Ascending aorta (tissue), 2 donors: ENCODE measurements around the gene PREX1. TPM values are rescaled to one million over a fixed set of nuclear protein-coding genes. Genes with fewer than 3 reads are reported as not detected.

Experiments used
- DNase-seq, 2 donors: peaks; one replicate each; pipeline ENCODE4 v3.0.0-alpha.2; 2019; ENCODE audit warnings: low spot score in 2 of 2
- H3K27ac ChIP-seq, 2 donors: fragments of 200-600 bp; sonication (generic); one replicate each; pipeline ENCODE4 v1.5.1; 2016 to 2017; ENCODE audit warnings: mild to moderate bottlenecking in 1 of 2
- H3K27me3 ChIP-seq: fragments of 200-600 bp; sonication (generic); one replicate; pipeline ENCODE4 v1.5.1; 2017
- H3K36me3 ChIP-seq, 2 donors: fragments of 200-600 bp; sonication (generic); one replicate each; pipeline ENCODE4 v1.5.1; 2016
- H3K4me1 ChIP-seq, 2 donors: fragments of 200-600 bp; sonication (generic); one replicate each; pipeline ENCODE4 v1.5.1; 2016 to 2017; ENCODE audit warnings: mild to moderate bottlenecking in 1 of 2
- H3K4me3 ChIP-seq, 2 donors: fragments of 200-600 bp; sonication (generic); one replicate each; pipeline ENCODE4 v1.5.1; 2016 to 2017; ENCODE audit warnings: mild to moderate bottlenecking in 1 of 2
- H3K9me3 ChIP-seq, 2 donors: fragments of 200-600 bp; sonication (generic); one replicate each; pipeline ENCODE4 v1.5.1; 2016
- intact Hi-C: fragments of 100-400 bp; cut with DNase I; formaldehyde crosslinking; loops from one replicate; pipeline ENCODE4 v1.15.1; 2023
- total RNA-seq: library from RNA; depleted of rRNA; stranded (reverse); fragments of >200 nt; gene quantifications from one replicate; pipeline ENCODE4 v1.1.0, GENCODE V29; 2016
- TF ChIP-seq, protein P1 (sequence below), 3 experiments: fragments of 200-600 bp in 2 of 3; fragments of 450-650 bp in 1 of 3; sonication (generic) in 2 of 3; IDR thresholded peaks; one replicate each; pipeline ENCODE4 v1.5.1; 2016 to 2019; ENCODE audit warnings: antibody characterized with exemption in 3 of 3, mild to moderate bottlenecking in 1 of 3, moderate library complexity in 1 of 3

Gene PREX1
- total RNA-seq, 1 donor from 2014 or later, result 75.4 TPM

DNA sequence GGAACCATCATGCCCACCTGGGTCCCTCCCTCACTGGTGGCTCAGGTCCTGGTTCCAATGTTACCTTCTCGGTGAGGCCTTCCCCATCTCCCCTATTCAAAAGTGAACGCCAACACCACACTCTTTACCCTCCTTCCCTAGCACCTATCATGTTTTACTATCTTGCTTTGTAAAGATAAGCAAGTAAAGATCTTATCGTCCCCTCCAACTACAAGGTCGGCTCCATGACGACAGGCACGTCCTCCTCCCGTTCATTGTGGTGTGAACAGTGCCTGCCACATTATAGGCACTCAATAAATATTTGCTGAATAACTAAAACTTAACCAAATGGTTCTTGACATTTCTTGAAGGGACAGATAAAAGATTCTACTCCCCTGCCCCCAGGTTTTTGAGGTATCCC, 147.1 kb downstream of the PREX1 start:
- intact Hi-C loops, result loop anchor here (5.0 kb wide), 1 partner anchor 127 kb away; no protein-coding TSS in a partner anchor
- Histone ChIP-seq H3K4me1 (peaks cover 12 to 28% of the 10 kb centered on the region in 2 donors), H3K27me3 (no peaks in the 10 kb centered on the region), H3K9me3 (no peaks in the 10 kb centered on the region), H3K4me3 (no peak overlapping the region), H3K27ac (no peak overlapping the region), H3K36me3 (peaks cover 41 to 43% of the 10 kb centered on the region in 2 donors)
- no peak for DNase-seq
- TF ChIP-seq, protein P1, sequence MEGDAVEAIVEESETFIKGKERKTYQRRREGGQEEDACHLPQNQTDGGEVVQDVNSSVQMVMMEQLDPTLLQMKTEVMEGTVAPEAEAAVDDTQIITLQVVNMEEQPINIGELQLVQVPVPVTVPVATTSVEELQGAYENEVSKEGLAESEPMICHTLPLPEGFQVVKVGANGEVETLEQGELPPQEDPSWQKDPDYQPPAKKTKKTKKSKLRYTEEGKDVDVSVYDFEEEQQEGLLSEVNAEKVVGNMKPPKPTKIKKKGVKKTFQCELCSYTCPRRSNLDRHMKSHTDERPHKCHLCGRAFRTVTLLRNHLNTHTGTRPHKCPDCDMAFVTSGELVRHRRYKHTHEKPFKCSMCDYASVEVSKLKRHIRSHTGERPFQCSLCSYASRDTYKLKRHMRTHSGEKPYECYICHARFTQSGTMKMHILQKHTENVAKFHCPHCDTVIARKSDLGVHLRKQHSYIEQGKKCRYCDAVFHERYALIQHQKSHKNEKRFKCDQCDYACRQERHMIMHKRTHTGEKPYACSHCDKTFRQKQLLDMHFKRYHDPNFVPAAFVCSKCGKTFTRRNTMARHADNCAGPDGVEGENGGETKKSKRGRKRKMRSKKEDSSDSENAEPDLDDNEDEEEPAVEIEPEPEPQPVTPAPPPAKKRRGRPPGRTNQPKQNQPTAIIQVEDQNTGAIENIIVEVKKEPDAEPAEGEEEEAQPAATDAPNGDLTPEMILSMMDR (IDR thresholded peaks at IDR 0.05), result no peak

DNA sequence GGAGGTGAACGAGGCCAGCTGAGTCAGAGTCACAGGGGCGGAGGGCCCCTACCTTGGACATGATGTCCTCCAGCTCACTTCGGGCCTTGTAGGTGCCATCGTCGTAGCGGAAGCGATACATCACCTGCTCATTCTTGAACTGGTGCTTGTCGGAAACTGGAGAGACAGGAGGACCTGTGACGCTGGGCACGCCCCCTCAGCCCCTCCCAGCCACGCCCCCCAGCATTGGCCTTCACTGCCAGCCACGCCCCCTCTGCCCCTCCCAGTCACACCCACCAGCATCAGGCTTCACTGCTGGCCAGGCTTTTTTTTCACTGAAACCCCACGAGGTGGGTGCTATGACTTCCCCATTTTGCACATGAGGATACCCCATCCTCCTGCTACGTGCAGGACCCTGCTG, 148.2 kb downstream of the PREX1 start:
- Histone ChIP-seq H3K27ac (no peak overlapping the region), H3K27me3 (no peaks in the 10 kb centered on the region), H3K9me3 (no peaks in the 10 kb centered on the region), H3K36me3 (peaks cover 51 to 52% of the 10 kb centered on the region in 2 donors), H3K4me3 (no peak overlapping the region), H3K4me1 (peaks cover 12 to 26% of the 10 kb centered on the region in 2 donors)
- TF ChIP-seq, protein P1 (IDR thresholded peaks at IDR 0.05), result no peak
- no peak for DNase-seq
- intact Hi-C loops, result no loop called here

DNA sequence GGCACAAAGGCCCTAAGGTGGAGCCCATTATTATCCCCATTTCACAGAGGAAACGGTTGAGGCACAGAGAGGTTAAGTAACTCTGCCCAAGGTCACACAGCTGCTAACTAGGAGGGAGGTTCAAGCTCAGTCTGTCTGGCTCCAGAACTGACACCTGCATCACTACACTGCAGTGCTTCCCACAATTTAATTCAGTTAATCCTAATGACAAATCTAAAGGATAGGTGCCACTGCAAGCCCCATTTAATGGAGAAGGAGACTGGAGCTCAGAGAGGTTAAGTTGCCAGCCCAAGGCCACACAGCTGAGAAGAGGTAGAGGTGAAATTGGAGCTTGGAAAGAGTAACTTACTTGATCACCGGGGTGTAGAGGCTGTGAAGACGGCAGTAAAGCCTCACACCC, 148.8 kb downstream of the PREX1 start:
- no peak for DNase-seq
- Histone ChIP-seq H3K4me3 (no peak overlapping the region), H3K27me3 (no peaks in the 10 kb centered on the region), H3K4me1 (peaks cover 12 to 21% of the 10 kb centered on the region in 2 donors), H3K36me3 (peaks cover 51 to 52% of the 10 kb centered on the region in 2 donors), H3K9me3 (no peaks in the 10 kb centered on the region), H3K27ac (no peak overlapping the region)
- intact Hi-C loops, result no loop called here
- TF ChIP-seq, protein P1 (IDR thresholded peaks at IDR 0.05), result no peak

DNA sequence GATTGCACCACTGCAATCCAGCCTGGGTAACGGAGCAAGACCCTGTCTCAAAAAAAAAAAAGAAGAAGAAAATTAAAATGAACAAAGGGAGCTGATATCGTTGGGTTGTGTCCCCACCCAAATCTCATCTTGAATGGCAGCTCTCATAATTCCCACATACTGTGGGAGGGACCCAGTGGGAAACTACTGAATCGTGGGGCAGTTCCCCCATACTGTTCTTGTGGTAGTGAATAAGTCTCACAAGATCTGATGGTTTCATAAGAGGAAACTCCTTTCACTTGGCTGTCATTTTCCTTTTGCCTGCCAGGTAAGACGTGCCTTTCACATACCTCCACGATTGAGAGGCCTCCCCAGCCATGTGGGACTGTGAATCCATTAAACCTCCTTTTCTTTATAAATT, 149.4 kb downstream of the PREX1 start:
- H3K36me3 ChIP-seq, result peaks cover 51 to 52% of the 10 kb centered on the region in 2 donors
- intact Hi-C loops, result no loop called here
- DNase-seq, result no peak
- no peak overlapping the region for H3K27ac ChIP-seq
- H3K27me3 ChIP-seq, result no peaks in the 10 kb centered on the region
- no peaks in the 10 kb centered on the region for H3K9me3 ChIP-seq
- no peak overlapping the region for H3K4me3 ChIP-seq
- H3K4me1 ChIP-seq, result peaks cover 11 to 16% of the 10 kb centered on the region in 2 donors
- TF ChIP-seq, protein P1 (IDR thresholded peaks at IDR 0.05), result no peak

DNA sequence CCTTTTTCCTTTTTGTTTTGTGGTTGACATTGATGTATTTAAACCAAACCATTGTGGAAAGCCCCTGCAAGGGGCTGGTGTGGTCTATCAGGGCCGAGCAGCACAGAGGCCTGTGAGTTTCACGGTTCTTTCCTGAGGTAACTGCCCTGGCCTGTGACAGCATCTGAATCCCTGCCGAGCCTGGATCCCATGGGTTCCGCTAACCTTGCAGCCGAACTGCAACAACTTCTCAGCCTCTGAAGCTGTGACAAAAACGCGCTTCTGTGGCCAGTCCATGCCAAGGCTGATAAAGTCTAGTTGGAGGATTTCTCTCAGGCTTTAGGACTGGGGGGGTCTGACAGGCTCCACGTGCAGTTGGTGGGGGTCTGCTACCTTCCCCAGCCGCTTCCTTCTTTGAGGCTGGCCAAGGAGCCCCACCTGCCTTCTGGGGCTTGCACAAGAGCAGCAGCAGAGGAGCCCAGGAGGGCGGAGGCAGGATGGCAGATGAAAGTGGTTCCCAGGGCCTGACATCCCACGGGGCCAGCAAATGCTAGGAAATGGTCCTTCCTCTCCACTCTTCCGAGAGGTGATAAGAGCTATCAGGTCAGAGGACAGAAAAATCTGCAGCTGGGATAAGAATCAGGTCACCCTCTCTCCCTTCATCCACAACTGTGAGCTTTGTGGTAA, 150.9 kb downstream of the PREX1 start:
- Histone ChIP-seq H3K36me3 (peaks cover 51 to 52% of the 10 kb centered on the region in 2 donors), H3K27ac (no peak overlapping the region), H3K4me1 (peaks cover 0 to 1% of the 10 kb centered on the region in 2 donors), H3K9me3 (no peaks in the 10 kb centered on the region), H3K27me3 (no peaks in the 10 kb centered on the region), H3K4me3 (no peak overlapping the region)
- TF ChIP-seq, protein P1 (IDR thresholded peaks at IDR 0.05), result no peak
- intact Hi-C loops, result no loop called here
- no peak for DNase-seq
